Measurements from ENCODE around the gene PMF1.

The PMF1 gene

GRCh38 chr1:156286061-156286460, 73.3 kb downstream of the PMF1 start:
- DNase-seq (ENCODE audit: insufficient read length, low spot score) = no peak
- no peak for FAIRE-seq
- no peak for TF ChIP-seq CTCF (IDR thresholded peaks at IDR 0.05; ENCODE audit: insufficient read depth, missing control alignments)
